Coronary artery (tissue), 2 donors: ENCODE results near the gene FOXP1.

Experiments
- DNase-seq: peaks from one replicate; pipeline ENCODE4 v3.0.0-alpha.2; 2017; ENCODE audit warnings: low spot score
- H3K27ac ChIP-seq, 2 donors: fragments of 200-600 bp; sonication (generic); one replicate each; pipeline ENCODE4 v1.5.1; 2016 to 2019
- H3K4me3 ChIP-seq: fragments of 200-600 bp; sonication (generic); 2 replicates; pipeline ENCODE4 v1.5.1; 2016; ENCODE audit warnings: mild to moderate bottlenecking, moderate library complexity
- CTCF ChIP-seq: fragments of 200-600 bp; sonication (generic); IDR thresholded peaks from one replicate; pipeline ENCODE4 v1.5.1; 2019; ENCODE audit warnings: antibody characterized with exemption

The FOXP1 gene

GRCh38 chr3:71565976-71566375, 17.6 kb downstream of the FOXP1 start:
- no peak for DNase-seq
- H3K27ac ChIP-seq, result no peak overlapping the region
- TF ChIP-seq CTCF, result no peak
- H3K4me3 ChIP-seq, result no peak overlapping the region

GRCh38 chr3:71565316-71565715, 18.2 kb downstream of the FOXP1 start:
- H3K4me3 ChIP-seq, result no peak overlapping the region
- no peak for DNase-seq
- no peak for TF ChIP-seq CTCF
- no peak overlapping the region for H3K27ac ChIP-seq

GRCh38 chr3:71564361-71564760, 19.2 kb downstream of the FOXP1 start:
- Histone ChIP-seq H3K4me3 (no peak overlapping the region), H3K27ac (no peak overlapping the region)
- no peak for DNase-seq
- TF ChIP-seq CTCF, result no peak

- no peak overlapping the region for H3K27ac ChIP-seq
- no peak for TF ChIP-seq CTCF
- no peak for DNase-seq
- no peak overlapping the region for H3K4me3 ChIP-seq
Observed at GRCh38 chr3:71563827-71564226, 19.7 kb downstream of the FOXP1 start.

- no peak for DNase-seq
- Histone ChIP-seq H3K4me3 (no peak overlapping the region), H3K27ac (no peak overlapping the region)
- no peak for TF ChIP-seq CTCF
Observed at GRCh38 chr3:71562938-71563337, 20.6 kb downstream of the FOXP1 start.

- no peak for TF ChIP-seq CTCF
- H3K27ac ChIP-seq, result no peak overlapping the region
- DNase-seq, result no peak
- H3K4me3 ChIP-seq, result no peak overlapping the region
Observed at GRCh38 chr3:71560665-71561064, 22.9 kb downstream of the FOXP1 start.

- Histone ChIP-seq H3K27ac (no peak overlapping the region), H3K4me3 (no peak overlapping the region)
- no peak for TF ChIP-seq CTCF
- DNase-seq, result no peak
Observed at GRCh38 chr3:71559578-71560162, 23.9 kb downstream of the FOXP1 start.
